ENCODE results near the gene LRRK1.

LRRK1 gene

DNA sequence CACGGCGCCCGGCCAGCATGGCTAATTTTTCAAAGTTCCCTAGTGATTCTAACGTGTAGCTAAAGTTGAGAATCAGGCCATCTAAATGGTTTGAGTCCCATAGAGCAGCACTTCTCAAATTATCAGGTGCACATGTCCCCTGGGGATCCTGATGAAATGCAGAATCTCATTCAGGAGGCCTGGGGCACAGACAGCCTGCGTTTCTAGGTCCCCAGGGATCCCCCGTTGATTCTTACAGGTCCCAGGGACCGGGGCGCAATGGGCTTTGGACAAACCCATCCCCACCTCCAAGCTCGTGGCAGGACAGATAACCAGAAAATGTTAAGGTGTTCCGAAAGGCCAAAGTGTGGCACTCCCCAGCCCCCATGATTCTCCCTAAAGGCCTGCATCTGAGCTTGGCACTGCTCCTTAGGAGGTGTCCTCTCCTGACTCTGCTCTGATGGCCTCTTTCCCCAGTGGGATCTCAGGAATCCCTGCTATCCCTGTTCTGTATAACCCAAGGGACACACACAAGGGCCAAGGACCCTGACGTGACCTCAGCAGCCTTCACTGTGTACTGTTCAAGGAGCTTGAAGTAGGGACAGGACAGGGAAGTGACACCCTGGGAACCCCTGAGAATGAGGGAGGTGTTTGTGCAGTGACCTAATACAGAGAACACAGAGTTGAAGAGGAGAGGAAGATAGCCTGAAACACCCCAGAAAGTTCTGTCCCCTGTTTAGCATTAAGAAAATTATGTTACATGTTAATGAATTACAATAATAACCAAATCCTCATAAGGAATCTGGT lies 8.0 kb downstream of the LRRK1 start:
- no peak for TF ChIP-seq CTCF (conservative IDR thresholded peaks at IDR 0.05; ENCODE audit: low read length)
- H3K4me3 ChIP-seq (ENCODE audit: low read length): no peak overlapping the region
- no peak for DNase-seq (ENCODE audit: low read depth)

GRCh38 chr15:100928632-100929280 lies 9.6 kb downstream of the LRRK1 start:
- no peak for DNase-seq (ENCODE audit: low read depth)
- no peak overlapping the region for H3K4me3 ChIP-seq (ENCODE audit: low read length)

DNA sequence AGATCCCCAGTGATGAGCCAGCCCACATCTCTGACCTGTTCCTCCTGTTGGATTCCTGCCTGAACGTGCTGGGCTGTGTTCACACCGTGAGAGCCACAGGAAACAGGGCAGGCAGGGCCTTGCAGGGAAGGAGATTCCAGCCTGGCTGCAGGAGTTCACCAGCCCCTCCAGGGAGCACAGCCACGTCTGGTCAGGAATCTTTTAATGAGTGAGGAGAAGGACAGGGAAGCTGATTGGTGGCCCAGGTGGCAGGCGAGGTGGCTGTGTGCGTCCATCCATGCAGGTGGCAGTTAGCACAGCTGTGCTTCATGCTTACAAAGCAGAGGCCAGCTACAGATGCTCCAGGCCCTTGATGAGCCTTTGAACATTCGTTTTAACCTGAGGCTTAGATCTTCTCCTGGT lies 10.5 kb downstream of the LRRK1 start:
- no peak overlapping the region for H3K4me3 ChIP-seq (ENCODE audit: low read length)
- DNase-seq (ENCODE audit: low read depth): no peak
- TF ChIP-seq CTCF (conservative IDR thresholded peaks at IDR 0.05; ENCODE audit: low read length): no peak

More at GRCh38 chr15:100928632-100929280, 9.6 kb downstream of the LRRK1 start:
- TF ChIP-seq CTCF (conservative IDR thresholded peaks at IDR 0.05; ENCODE audit: low read length): no peak

GRCh38 chr15:100930306-100930848 lies 11.2 kb downstream of the LRRK1 start:
- no peak overlapping the region for H3K4me3 ChIP-seq (ENCODE audit: low read length)
- TF ChIP-seq CTCF (conservative IDR thresholded peaks at IDR 0.05; ENCODE audit: low read length): no peak
- no peak for DNase-seq (ENCODE audit: low read depth)

DNA sequence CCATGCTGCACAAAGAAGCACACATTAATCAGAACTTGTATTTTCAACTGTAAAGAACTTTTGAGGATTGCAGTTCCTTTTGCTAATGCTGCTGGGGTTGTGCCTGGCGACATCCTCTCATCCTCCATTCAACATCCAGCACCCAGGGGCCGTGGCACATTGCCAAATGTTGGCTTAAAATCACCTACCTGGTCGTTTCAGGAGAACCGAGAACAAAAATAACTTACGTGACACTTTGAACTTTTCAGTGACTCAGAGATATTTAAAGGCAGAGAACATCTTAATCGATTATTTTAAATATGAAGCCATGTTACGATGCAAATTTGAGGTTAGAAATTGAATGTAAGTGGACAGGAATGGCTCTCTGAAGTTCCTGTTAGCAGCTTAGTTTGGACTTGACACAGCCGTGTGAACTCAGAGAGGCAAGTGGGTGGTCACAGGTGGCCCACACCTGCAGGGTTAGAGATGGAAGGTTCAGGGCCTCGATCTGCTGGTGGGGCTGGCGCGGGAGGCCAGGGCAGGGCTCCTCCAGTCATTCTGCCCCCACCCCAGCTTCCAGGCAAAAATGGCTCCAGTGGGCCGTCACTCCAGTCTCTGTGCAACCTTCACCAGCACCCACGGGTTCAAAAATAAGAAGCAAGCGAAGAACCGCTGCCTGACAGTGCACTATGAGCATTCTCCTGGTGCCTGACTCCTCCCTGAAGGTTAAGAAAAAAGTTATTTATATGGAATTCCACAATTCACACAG lies 12.2 kb downstream of the LRRK1 start:
- H3K4me3 ChIP-seq (ENCODE audit: low read length): no peak overlapping the region
- no peak for TF ChIP-seq CTCF (conservative IDR thresholded peaks at IDR 0.05; ENCODE audit: low read length)
- no peak for DNase-seq (ENCODE audit: low read depth)

DNA sequence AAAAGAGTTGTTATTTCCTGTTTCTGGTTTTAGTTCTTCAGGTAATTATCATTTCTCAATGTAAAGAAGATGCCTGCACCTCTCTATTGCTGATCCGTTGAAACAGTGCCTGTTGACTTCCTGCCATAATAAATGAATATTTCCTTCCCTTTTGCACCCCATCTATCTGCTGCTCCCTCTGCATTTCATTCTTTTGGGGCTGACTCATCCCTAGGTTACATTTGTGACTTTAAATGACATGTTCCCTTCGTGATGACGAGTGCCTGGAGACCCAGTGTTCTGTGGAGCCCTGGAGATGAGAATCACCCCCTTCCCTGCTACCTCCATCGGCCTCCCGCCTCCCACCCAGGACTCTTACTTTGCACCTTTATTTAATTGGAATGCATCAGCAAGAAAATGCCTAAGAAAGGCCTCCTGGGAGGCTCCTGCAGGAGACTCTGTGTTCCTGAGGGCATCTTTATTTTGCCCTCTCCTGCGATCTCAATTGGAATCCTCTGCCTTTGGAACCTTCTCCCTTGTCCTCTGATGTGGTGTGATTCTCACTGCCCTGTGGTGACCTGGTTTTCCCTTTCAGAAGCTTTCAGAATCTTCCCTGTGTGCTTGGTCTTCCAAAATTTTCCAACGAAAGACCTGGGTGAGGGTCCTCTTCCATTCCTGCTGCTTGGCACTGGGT lies 13.7 kb downstream of the LRRK1 start:
- TF ChIP-seq CTCF (conservative IDR thresholded peaks at IDR 0.05; ENCODE audit: low read length): no peak
- no peak overlapping the region for H3K4me3 ChIP-seq (ENCODE audit: low read length)
- no peak for DNase-seq (ENCODE audit: low read depth)

Data from AG10803 (cell line).